ENCODE data around the gene SHROOM1.

DNA sequence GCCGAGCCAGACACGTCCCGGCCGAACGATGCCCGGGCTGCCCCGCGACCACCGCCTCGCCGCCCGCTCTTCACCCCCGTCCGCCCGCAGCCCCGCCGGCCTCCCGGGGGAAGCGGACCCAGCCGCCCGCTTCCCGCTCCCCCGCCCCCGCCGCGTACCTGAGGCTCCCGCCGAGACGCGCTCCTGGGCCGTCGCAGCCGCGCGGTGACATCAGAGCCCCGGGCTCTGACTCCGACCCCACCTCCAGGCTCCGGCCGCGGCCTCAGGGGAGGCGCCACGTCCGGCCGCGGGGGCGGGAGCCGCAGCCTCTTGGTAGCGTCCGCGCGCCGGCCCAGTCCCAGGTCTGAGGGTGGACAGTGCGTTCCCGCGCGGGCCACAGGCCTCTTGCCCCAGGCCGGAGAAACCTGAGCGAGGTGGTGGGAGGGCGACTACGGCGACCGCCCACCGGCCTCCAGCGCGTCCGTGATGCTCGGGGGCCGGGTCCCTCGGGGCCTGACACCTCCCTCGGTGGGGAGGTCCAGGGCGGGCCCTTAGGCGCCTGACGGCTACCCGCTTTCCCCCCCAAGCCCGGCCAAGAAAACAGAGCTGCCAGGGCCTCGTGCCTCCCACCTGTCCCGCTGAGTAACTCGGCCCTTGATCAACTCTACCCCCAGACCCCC lies at the start of gene SHROOM1:
- TF ChIP-seq, protein P1, sequence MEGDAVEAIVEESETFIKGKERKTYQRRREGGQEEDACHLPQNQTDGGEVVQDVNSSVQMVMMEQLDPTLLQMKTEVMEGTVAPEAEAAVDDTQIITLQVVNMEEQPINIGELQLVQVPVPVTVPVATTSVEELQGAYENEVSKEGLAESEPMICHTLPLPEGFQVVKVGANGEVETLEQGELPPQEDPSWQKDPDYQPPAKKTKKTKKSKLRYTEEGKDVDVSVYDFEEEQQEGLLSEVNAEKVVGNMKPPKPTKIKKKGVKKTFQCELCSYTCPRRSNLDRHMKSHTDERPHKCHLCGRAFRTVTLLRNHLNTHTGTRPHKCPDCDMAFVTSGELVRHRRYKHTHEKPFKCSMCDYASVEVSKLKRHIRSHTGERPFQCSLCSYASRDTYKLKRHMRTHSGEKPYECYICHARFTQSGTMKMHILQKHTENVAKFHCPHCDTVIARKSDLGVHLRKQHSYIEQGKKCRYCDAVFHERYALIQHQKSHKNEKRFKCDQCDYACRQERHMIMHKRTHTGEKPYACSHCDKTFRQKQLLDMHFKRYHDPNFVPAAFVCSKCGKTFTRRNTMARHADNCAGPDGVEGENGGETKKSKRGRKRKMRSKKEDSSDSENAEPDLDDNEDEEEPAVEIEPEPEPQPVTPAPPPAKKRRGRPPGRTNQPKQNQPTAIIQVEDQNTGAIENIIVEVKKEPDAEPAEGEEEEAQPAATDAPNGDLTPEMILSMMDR (IDR thresholded peaks at IDR 0.05), result no peak
- TF ChIP-seq ZFX (IDR thresholded peaks at IDR 0.05; ENCODE audit: borderline replicate concordance), result no peak

All from 22Rv1 (cell line).